Stimulated activated CD8-positive, alpha-beta memory T cell treated with anti-CD3 and anti-CD28 coated beads, Interleukin-4, amount 100 ng/mL, for 24 hours (primary cell): ENCODE data around the gene SIAE.
A peak's percentile ranks its signal among the peaks of the same experiment; 100 is the strongest.
"Not testable (repeated sequence)": the region's sequence is repeated elsewhere in the genome, so short reads cannot be mapped to it uniquely, and the experiment has no call there.

Experiments
- DNase-seq: peaks from one replicate; pipeline ENCODE4 v3.0.0-alpha.2; 2020; ENCODE audit warnings: low read depth

The SIAE gene

GRCh38 chr11:124622531-124623451 is 50.7 kb downstream of the SIAE start, which contains the start of gene TBRG1:
Gene TBRG1 (plus strand): TSS chr11:124622864. CDS start chr11:124623084, 220 bp downstream.
- DNase-seq: peak; percentile 76

GRCh38 chr11:124618863-124619262 is 54.7 kb downstream of the SIAE start:
- no peak for DNase-seq

GRCh38 chr11:124612567-124613246 is 60.8 kb downstream of the SIAE start:
- DNase-seq: no peak

GRCh38 chr11:124612045-124612444 is 61.5 kb downstream of the SIAE start:
- DNase-seq: no peak

GRCh38 chr11:124611064-124611463 is 62.5 kb downstream of the SIAE start, which contains the start of gene PANX3:
Gene PANX3 (plus strand): TSS chr11:124611428. CDS start chr11:124611557, 129 bp downstream.
- no peak for DNase-seq

GRCh38 chr11:124610295-124610694 is 63.2 kb downstream of the SIAE start:
- DNase-seq: no peak

- DNase-seq: no peak
Observed at GRCh38 chr11:124608147-124608546, 65.4 kb downstream of the SIAE start.

GRCh38 chr11:124605719-124606118 is 67.8 kb downstream of the SIAE start:
- no peak for DNase-seq

- DNase-seq: not testable (repeated sequence)
Observed at GRCh38 chr11:124602723-124603122, 70.8 kb downstream of the SIAE start.

- no peak for DNase-seq
Observed at GRCh38 chr11:124602193-124602592, 71.3 kb downstream of the SIAE start.

- no peak for DNase-seq
Observed at GRCh38 chr11:124600621-124601320, 72.8 kb downstream of the SIAE start.

- DNase-seq: no peak
Observed at GRCh38 chr11:124597626-124598025, 75.9 kb downstream of the SIAE start.

GRCh38 chr11:124595302-124595701 is 78.2 kb downstream of the SIAE start:
- DNase-seq: no peak

GRCh38 chr11:124592627-124593026 is 80.9 kb downstream of the SIAE start:
- DNase-seq: no peak

GRCh38 chr11:124591430-124591829 is 82.1 kb downstream of the SIAE start:
- no peak for DNase-seq

GRCh38 chr11:124586238-124586860 is 87.2 kb downstream of the SIAE start:
- DNase-seq: peak; percentile 24

GRCh38 chr11:124584681-124585372 is 88.7 kb downstream of the SIAE start:
- DNase-seq: no peak

- DNase-seq: no peak
Observed at GRCh38 chr11:124583781-124584180, 89.8 kb downstream of the SIAE start.
